ENCODE measurements around the gene XPR1.

The XPR1 gene

GRCh38 chr1:180842491-180843275, 210.9 kb downstream of the XPR1 start:
- 0 out of 2 replicates have a peak, but pooled peaks cover 3% of the 10 kb centered on the region for H3K36me3 ChIP-seq (ENCODE audit: low read length)
- H4K20me1 ChIP-seq (ENCODE audit: low read depth, low read length) = no peaks in the 10 kb centered on the region
- H3K9me2 ChIP-seq (replicated peaks; ENCODE audit: insufficient read depth, low read length) = no peaks in the 10 kb centered on the region
- H2AFZ ChIP-seq (ENCODE audit: low read depth, low read length, severe bottlenecking) = no peak overlapping the region
- H3K27me3 ChIP-seq (ENCODE audit: low read length) = no peaks in the 10 kb centered on the region
- no peak overlapping the region for H3K27ac ChIP-seq (ENCODE audit: low read depth, low read length)
- H3K4me3 ChIP-seq (ENCODE audit: insufficient read depth, low read length, poor library complexity, severe bottlenecking) = no peak overlapping the region
- H3K9ac ChIP-seq (ENCODE audit: low read length) = no peak overlapping the region
- no peak overlapping the region for H3K4me2 ChIP-seq (ENCODE audit: low read depth, low read length, poor library complexity, severe bottlenecking)
- no peaks in the 10 kb centered on the region for H3F3A ChIP-seq (ENCODE audit: insufficient read depth)
- H3K9me3 ChIP-seq (ENCODE audit: insufficient read depth, low read length) = no peaks in the 10 kb centered on the region
- TF ChIP-seq CTCF (IDR thresholded peaks at IDR 0.05; ENCODE audit: insufficient read depth, low read length, poor library complexity, severe bottlenecking) (no peak), EZH2phosphoT487 (conservative IDR thresholded peaks at IDR 0.05; ENCODE audit: low read length) (no peak)
- H3K79me2 ChIP-seq (ENCODE audit: insufficient read depth, low read length) = no peaks in the 10 kb centered on the region

- no peaks in the 10 kb centered on the region for H4K20me1 ChIP-seq (ENCODE audit: low read depth, low read length)
- H3K36me3 ChIP-seq (ENCODE audit: low read length) = no peaks in the 10 kb centered on the region
- no peaks in the 10 kb centered on the region for H3K9me3 ChIP-seq (ENCODE audit: insufficient read depth, low read length)
- no peak overlapping the region for H3K4me2 ChIP-seq (ENCODE audit: low read depth, low read length, poor library complexity, severe bottlenecking)
- no peak overlapping the region for H3K9ac ChIP-seq (ENCODE audit: low read length)
- H3K9me2 ChIP-seq (replicated peaks; ENCODE audit: insufficient read depth, low read length) = no peaks in the 10 kb centered on the region
- no peaks in the 10 kb centered on the region for H3K27me3 ChIP-seq (ENCODE audit: low read length)
- H3K4me3 ChIP-seq (ENCODE audit: insufficient read depth, low read length, poor library complexity, severe bottlenecking) = no peak overlapping the region
- H3K79me2 ChIP-seq (ENCODE audit: insufficient read depth, low read length) = no peaks in the 10 kb centered on the region
- H2AFZ ChIP-seq (ENCODE audit: low read depth, low read length, severe bottlenecking) = no peak overlapping the region
- no peak for TF ChIP-seq CTCF (IDR thresholded peaks at IDR 0.05; ENCODE audit: insufficient read depth, low read length, poor library complexity, severe bottlenecking)
- TF ChIP-seq EZH2phosphoT487 (conservative IDR thresholded peaks at IDR 0.05; ENCODE audit: low read length) = no peak
- H3F3A ChIP-seq (ENCODE audit: insufficient read depth) = peaks cover 14% of the 10 kb centered on the region; the same call in 1 of the 2 replicates
- H3K27ac ChIP-seq (ENCODE audit: low read depth, low read length) = no peak overlapping the region
Observed at GRCh38 chr1:180845352-180845751, 213.5 kb downstream of the XPR1 start.

- Histone ChIP-seq H3K79me2 (ENCODE audit: insufficient read depth, low read length) (no peaks in the 10 kb centered on the region), H3F3A (ENCODE audit: insufficient read depth) (peaks cover 14% of the 10 kb centered on the region; the same call in 1 of the 2 replicates), H2AFZ (ENCODE audit: low read depth, low read length, severe bottlenecking) (no peak overlapping the region), H3K27ac (ENCODE audit: low read depth, low read length) (peak overlapping the region; percentile 86), H4K20me1 (ENCODE audit: low read depth, low read length) (no peaks in the 10 kb centered on the region), H3K9me3 (ENCODE audit: insufficient read depth, low read length) (no peaks in the 10 kb centered on the region), H3K4me3 (ENCODE audit: insufficient read depth, low read length, poor library complexity, severe bottlenecking) (no peak overlapping the region), H3K36me3 (ENCODE audit: low read length) (no peaks in the 10 kb centered on the region), H3K4me2 (ENCODE audit: low read depth, low read length, poor library complexity, severe bottlenecking) (peak overlapping the region; percentile 62), H3K27me3 (ENCODE audit: low read length) (no peaks in the 10 kb centered on the region), H3K9ac (ENCODE audit: low read length) (no peak overlapping the region), H3K9me2 (replicated peaks; ENCODE audit: insufficient read depth, low read length) (no peaks in the 10 kb centered on the region)
- no peak for TF ChIP-seq CTCF (IDR thresholded peaks at IDR 0.05; ENCODE audit: insufficient read depth, low read length, poor library complexity, severe bottlenecking)
Observed at GRCh38 chr1:180848191-180848590, 216.4 kb downstream of the XPR1 start.
